Stimulated activated CD4-positive, alpha-beta T cell treated with anti-CD3 and anti-CD28 coated beads, Interleukin-12 subunit alpha, Interleukin-12 subunit beta, amount 100 ng/mL, for 24 hours (primary cell): ENCODE data around the gene NOC2L.
"Not testable (repeated sequence)": the region's sequence is repeated elsewhere in the genome, so short reads cannot be mapped to it uniquely, and the experiment has no call there.

Experiments
- DNase-seq, 2 experiments: peaks; one replicate each; pipeline ENCODE4 v3.0.0-alpha.2; 2020; ENCODE audit warnings: low read depth in 2 of 2

The NOC2L gene

DNA sequence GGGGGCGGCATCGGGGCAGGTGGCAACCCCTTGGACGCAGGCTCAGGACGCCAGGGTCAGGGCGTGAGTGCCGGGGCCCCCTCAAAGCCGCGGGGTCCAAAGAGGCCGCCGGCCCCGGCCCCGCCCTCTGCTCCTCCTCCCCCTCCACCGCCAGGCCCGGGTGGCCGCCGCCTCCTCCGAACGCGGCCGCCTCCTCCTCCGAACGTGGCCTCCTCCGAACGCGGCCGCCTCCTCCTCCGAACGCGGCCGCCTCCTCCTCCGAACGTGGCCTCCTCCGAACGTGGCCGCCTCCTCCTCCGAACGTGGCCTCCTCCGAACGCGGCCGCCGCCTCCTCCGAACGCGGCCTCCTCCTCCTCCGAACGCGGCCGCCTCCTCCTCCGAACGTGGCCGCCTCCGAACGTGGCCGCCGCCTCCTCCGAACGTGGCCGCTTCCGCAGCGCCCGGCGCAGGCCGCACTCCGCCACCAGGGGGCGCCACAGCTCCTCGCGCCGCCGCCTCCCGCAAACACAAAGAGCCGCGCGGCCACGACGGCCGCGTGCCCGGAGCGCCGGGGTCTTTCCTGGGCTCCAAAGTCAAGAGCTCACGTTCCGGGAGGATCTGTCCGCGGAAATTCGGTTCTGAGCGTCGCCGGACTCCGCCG, 54.6 kb downstream of the NOC2L start:
- DNase-seq: peak; percentile 73 to 75

DNA sequence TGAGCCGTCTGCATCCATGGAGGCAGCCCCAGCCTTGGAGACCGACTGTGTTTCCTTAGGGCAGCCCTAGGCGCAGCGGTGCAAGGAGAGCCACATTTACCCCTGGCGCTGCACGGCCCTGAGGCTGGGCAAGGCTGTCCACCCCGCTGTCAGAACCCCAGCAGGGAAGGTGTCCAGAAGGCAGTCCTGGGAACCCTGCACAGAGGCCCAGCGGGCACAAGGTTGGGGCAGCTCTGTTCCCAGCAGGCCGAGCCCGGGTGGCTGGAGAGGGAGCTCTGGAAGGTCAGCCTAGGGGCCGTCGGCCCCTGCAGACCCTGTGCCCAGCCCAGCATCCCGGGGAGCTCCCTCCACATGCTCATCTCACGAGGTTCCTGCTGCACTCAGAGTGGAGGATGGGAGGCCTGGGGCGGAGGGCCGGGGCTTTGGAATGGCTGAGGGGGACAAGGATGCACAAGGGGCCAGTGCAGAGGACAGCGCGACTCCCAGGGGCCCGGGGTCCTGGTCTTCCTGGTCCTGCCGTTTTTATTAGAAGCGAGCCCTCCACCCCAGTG, 55.3 kb downstream of the NOC2L start:
- no peak for DNase-seq

DNA sequence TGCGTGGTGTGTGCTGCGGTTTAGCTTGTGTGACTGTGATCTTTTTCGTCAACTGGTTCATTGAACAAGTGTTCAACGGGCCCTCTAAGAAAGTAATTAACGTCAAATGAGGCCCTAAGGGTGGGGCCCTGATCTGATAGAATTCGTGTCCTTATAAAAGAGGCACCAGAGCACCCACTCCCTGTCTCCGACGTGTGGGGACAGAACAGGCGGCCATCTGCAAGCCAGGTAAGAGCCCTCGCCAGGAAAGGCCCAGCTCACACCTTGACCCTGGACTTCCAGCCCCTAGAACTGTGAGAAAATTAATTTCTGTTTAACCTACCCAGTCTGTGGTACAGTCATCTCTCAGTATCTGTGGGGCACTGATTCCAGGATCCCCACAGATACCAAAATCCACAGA, 55.8 kb downstream of the NOC2L start:
- no peak for DNase-seq

DNA sequence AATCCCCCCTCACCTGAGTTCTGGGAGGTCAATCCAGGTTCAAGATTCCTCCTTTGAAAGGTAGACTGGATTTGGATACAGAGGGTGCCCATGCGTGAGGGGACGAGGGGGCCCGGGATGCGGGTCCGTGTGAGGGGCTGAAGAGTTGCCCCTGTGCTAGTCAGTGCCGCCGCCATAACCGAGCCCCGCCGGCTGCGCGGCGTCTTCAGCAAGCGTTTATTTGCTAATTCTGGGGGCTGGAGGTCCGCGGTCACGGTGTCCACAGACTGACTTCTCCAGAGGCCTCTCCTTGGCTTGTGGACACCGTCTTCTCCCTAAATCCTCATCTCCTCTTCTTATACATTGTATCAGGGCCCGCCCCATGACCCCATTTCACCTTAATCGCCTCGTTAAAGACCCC, 56.3 kb downstream of the NOC2L start:
- no peak for DNase-seq

DNA sequence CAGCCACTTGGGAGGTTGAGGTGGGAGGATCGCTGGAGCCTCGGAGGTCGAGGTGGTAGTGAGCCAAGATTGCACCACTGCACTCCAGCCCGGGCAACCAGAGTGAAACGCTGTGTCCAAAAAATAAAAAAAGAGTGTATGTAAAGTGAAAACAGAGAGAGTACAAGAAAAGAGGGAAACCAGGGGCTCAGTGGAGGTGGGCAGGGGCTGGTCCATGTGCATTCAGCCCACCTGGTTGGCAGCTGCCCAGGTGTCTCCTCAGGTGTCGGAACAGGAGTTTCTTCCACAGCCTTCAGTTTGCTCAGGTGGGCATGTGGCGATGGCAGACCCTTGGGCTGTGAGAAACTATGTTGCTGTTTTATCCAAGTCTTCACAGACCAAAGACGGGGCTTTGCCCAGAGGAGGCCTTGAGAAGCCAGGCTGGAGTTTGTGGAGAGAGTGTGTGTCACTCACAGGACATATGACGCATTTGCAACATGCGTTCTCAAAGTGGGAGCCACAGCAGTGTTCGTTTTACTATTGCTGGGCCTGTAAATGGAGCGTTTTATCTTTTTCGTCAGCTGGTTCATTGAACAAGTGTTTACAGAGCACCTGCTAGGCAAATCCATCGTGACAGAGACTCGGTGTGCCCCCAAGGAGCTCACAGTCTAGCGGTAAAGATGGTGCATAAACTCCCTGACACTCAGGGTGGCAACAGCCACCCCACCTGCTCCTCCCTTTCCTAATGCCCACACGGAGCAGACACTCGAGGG, 57.8 kb downstream of the NOC2L start:
- DNase-seq: no peak

DNA sequence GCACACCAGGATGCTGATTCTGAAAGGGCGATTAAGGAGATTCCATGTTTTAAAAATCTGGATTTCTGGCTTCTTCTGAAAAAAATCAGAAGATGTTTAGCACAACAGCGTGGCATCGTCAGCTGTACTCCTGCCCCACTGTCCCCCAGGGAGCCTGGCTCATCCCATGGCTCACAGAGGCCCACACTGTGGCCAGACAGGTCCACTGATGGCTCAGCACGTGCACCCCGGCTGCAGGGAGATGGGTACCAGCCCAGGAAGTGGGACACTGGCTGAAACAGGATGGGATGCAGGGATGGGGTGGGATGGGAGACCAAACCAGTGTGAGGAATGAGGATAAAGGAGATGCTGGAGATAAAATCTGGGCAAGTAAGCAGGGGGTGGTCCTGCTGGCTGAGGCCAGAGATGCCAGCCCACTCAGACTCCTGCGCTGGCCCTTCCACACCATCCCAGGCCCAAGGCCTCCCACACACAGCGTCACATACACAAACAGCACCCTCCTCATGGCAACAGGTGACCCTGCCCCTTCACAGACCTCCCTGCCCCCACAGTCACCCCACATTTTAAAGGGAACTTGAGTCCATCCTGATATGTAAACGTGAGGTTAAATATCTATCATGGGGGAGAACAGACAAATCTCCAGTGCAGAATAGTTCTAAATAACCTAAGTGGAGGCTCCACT, 59.3 kb downstream of the NOC2L start:
- no peak for DNase-seq

DNA sequence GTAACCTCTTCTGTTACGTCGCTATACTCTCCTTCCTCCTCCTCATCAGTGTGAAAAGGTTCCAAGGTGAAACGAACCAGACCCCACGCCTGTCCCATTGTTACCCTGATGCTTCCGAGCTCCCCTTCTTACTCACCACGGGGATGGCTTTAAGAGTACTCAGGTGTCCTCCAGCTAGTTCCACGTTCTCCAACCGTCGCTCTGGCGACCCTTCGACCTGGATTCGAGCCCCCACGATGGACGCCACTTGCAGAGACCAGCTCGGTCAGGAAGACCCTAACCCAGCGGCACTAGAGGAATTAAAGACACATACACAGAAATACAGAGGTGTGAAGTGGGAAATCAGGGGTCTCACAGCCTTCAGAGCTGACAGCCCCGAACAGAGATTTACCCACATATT, 61.1 kb downstream of the NOC2L start:
- DNase-seq: not testable (repeated sequence)

DNA sequence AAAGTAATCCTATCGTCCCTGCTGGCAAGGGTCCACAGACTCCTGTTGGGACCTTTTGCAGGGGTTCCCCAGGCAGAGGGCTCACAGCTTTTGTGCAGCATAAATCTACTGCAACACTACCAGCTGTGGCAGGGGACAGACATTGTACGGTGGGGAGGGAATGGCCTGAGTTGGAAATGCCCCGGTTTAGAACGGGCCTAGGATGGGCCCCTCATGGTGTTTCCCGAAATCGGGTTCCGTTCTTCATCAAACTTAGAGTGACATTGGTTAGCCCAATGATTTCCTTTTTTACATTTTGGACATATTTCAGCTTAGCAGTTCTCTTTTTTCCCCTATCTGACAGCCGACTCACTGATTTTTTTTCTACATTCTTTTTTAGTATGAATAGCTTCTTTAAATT, 61.8 kb downstream of the NOC2L start:
- no peak for DNase-seq
